Spinal cord (tissue), 10 donors: ENCODE data around the gene ODR4. TPM values are rescaled to one million over a fixed set of nuclear protein-coding genes. Genes with fewer than 3 reads are reported as not detected.
A peak's percentile ranks its signal among the peaks of the same experiment; 100 is the strongest.
"Not testable (repeated sequence)": the region's sequence is repeated elsewhere in the genome, so short reads cannot be mapped to it uniquely, and the experiment has no call there.

ENCODE experiments used
- DNase-seq, 6 donors: peaks; one replicate each; pipeline versions ENCODE4 v3.0.0 to v3.0.0-alpha.2; 2013 to 2015; ENCODE audit warnings: low spot score in 6 of 6, low read depth in 4 of 6
- H3K27ac ChIP-seq: one replicate; pipeline ENCODE4 v1.5.1; 2013; ENCODE audit warnings: low read depth, low read length, control low read depth
- H3K27me3 ChIP-seq: one replicate; pipeline ENCODE4 v1.6.1; 2013; ENCODE audit warnings: low read length; ENCODE audit not compliant: control insufficient read depth, insufficient read depth
- H3K36me3 ChIP-seq: one replicate; pipeline ENCODE4 v1.6.1; 2013; ENCODE audit warnings: low read length; ENCODE audit not compliant: control insufficient read depth, insufficient read depth
- H3K4me1 ChIP-seq: one replicate; pipeline ENCODE4 v1.6.1; 2013; ENCODE audit warnings: low read length; ENCODE audit not compliant: control insufficient read depth, insufficient read depth
- H3K4me3 ChIP-seq: one replicate; pipeline ENCODE4 v1.5.1; 2013; ENCODE audit warnings: low read depth, low read length, control low read depth
- H3K9me3 ChIP-seq: one replicate; pipeline ENCODE4 v1.6.1; 2013; ENCODE audit warnings: low read length; ENCODE audit not compliant: control insufficient read depth, insufficient read depth
- WGBS: methylation state at CpG from one replicate; pipeline ENCODE4 v1.1.5; 2013; ENCODE audit warnings: missing lambda C conversion rate; ENCODE audit not compliant: insufficient coverage; 5-methylcytosine and 5-hydroxymethylcytosine counted together
- polyA plus RNA-seq, 2 donors: library from polyadenylated mRNA; unstranded; fragments of 120-200 nt; gene quantifications; one replicate each; pipeline ENCODE4 v1.2.1, GENCODE V29; 2013; ENCODE audit not compliant: insufficient read length in 2 of 2
- total RNA-seq, 2 donors: library from RNA; depleted of rRNA in 1 of 2; stranded (reverse); fragments of 120-200 nt in 1 of 2; fragments of >200 nt in 1 of 2; gene quantifications; one replicate each; pipeline versions ENCODE4 v1.2.3 to v1.2.4, GENCODE V29; 2013 to 2014
- donor health status: healthy.

ODR4 gene
- total and polyA plus RNA-seq, 4 donors, result 20.1 to 55.3 (median 28.0) TPM

DNA sequence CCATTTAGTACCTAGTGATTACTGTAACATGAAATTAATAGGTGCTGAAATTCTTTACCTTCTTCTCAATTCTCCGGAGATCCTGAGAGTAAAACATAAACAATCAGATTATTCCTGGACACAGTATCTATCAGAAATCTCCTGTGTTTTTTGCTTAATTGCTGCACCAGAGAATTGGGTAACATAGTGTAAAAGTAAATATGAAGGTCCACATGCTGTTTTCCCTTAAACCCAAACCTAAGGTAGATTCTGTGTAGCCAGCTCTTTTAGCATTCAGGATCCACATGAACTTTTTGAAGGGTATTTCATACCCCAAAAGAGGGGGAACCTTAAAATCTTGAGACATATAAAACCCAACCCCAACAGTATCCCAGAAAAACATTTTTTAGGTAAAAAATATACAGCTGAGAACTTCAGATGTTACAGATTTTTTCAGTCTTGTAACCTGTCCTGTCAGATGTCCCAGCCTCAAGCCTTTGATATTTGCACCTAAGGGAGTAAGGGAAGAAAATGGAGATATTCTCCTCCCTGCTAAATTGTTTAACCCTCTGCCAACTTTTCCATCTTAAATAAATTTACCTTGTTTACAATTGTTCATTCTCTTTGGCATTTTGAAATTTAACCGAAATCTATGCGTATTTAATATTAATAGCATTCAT is 11.2 kb downstream of the ODR4 start:
- Histone ChIP-seq H3K4me3 (no peak overlapping the region), H3K27me3 (no peaks in the 10 kb centered on the region), H3K27ac (no peak overlapping the region), H3K36me3 (peaks cover 10% of the 10 kb centered on the region), H3K4me1 (no peaks in the 10 kb centered on the region), H3K9me3 (no peaks in the 10 kb centered on the region)
- no CpG with 5 or more reads among the region's 3 CpGs for WGBS
- DNase-seq, result no peak

DNA sequence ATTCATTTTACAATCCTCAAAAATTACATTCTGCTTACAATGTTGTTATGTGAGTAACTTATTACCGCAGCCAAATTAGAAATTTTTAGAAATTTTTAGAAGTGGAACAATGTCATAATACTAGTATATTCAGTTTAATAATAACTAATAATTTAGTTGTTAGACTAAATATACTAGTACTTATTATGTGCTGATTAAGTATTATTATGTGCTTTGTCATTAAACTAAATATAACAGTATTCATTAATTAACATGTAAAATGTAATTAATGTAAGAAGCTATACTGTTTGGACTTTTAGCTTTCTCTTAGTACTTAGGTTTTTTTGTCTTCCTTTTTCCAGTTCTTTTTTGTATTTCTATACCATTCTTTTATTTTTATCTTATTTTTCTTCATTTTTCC is 15.3 kb downstream of the ODR4 start:
- Histone ChIP-seq H3K27me3 (no peaks in the 10 kb centered on the region), H3K27ac (no peak overlapping the region), H3K4me1 (no peaks in the 10 kb centered on the region), H3K9me3 (no peaks in the 10 kb centered on the region), H3K4me3 (no peak overlapping the region), H3K36me3 (peaks cover 12% of the 10 kb centered on the region)
- no CpG with 5 or more reads among the region's 1 CpG for WGBS
- DNase-seq, result no peak

DNA sequence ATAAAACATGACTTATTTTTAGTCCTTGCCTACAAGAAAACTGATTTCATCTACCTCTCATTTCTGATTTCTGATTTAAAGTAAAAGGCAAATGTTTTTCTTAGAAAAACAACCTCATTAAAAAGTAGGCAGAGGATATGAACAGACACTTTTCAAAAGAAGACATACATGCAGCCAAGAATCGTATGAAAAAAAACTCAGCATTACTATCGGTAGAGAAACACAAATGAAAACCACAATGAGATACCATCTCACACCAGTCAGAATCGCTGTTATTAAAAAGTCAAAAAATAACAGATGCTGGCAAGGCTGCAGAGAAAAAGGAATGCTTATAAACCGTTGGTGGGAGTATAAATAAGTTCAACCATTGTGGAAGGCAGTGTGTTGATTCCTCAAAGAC is 16.2 kb downstream of the ODR4 start:
- WGBS, result 100% methylated on average over 3 of the region's 4 CpGs
- H3K27me3 ChIP-seq, result no peaks in the 10 kb centered on the region
- no peak overlapping the region for H3K27ac ChIP-seq
- DNase-seq, result no peak
- H3K4me1 ChIP-seq, result no peaks in the 10 kb centered on the region
- H3K36me3 ChIP-seq, result peaks cover 16% of the 10 kb centered on the region
- no peak overlapping the region for H3K4me3 ChIP-seq
- H3K9me3 ChIP-seq, result no peaks in the 10 kb centered on the region

DNA sequence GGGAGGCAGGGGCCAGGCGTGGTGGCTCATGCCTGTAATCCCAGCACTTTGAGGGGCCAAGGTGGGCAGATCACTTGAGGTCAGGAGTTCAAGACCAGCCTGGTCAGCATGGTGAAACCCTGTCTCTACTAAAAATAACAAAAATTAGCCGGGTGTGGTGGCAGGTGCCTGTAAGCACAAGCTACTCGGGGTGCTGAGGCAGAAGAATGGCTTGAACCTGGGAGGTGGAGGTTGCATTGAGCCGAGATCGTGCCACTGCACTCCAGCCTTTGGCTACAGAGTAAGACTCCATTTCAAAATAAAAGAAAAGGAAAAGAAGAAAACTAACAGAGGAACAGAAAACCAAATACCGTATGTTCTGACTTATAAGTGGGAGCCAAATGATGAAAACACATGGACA is 17.1 kb downstream of the ODR4 start:
- not testable (repeated sequence) for DNase-seq, H3K27me3 ChIP-seq, H3K4me3 ChIP-seq, H3K27ac ChIP-seq, H3K4me1 ChIP-seq, H3K9me3 ChIP-seq
- WGBS, result 100% methylated on average over 1 of the region's 6 CpGs
- peaks cover 16% of the 10 kb centered on the region for H3K36me3 ChIP-seq

DNA sequence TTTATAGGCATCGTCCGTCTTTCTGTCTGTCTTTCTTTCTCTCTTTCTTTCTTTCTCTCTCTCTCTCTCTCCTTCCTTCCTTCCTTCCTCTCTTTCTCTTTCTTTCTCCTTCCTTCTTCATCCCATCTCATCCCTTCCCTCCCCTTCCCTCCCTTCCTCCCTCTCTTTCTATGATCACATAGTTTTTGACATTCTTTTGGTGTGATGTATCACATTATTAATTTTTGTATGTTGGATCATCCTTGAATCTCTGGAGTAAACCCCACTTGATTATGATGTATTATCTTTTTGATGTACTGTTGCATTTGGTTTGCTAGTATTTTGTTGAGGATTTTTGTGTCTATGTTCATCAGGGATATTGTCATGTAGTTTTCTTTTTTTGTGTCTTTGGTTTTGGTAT is 25.8 kb downstream of the ODR4 start:
- H3K36me3 ChIP-seq, result peaks cover 14% of the 10 kb centered on the region
- not testable (repeated sequence) for H3K4me1 ChIP-seq, DNase-seq, H3K27ac ChIP-seq, H3K4me3 ChIP-seq, H3K9me3 ChIP-seq, H3K27me3 ChIP-seq
- 93% methylated on average over 2 of the region's 2 CpGs for WGBS

DNA sequence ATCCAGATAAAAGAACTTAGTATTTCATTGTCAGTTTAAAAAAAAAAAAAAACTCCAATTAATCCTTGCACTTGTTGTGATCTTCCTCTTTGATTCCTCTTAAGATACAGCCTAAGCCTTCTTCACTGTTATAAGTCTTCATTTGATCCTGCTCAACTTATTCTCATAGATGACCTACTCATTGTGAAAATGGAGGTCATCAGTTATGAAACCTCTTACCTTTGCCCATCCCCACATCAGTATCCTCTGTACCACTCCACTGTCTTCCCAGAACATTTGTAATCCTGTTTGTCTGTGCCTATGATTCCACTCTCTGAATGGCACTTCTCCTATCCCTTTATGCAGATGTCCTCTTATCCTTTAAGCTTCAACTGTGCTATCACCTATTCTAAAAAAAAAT is 28.0 kb downstream of the ODR4 start:
- H3K27me3 ChIP-seq, result no peaks in the 10 kb centered on the region
- H3K4me1 ChIP-seq, result no peaks in the 10 kb centered on the region
- H3K4me3 ChIP-seq, result no peak overlapping the region
- peaks cover 14% of the 10 kb centered on the region for H3K36me3 ChIP-seq
- no peak overlapping the region for H3K27ac ChIP-seq
- DNase-seq, result no peak
- no peaks in the 10 kb centered on the region for H3K9me3 ChIP-seq

DNA sequence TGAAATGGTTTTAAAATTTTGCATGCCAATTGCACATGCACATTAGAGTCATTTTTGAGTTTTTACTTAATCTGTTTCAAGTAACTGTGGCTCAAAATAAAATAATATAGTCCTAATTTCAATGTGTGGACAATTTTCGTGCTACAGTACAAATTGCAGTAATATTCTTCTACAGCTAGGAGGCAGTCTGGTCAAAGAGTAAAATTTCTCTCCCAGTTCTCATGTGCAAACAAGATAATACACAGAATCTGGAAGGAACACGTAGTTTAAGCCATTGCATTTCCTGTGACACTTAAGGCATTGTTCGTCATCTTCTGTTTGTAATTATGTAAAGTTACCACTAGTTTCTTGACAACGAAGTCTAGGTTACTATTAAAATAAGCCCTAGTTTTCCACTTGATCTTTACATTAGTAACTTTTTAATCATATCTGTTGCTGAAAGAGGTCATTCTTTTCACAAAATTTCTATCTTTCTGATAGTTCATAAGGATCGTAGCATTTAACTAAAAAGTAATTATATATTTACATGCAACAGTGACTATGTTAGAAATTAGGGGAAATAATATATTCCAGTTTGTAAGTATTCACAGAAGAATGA is 28.9 kb downstream of the ODR4 start:
- peak in 4 of 6 donors; percentile 5 to 69 (median 25) for DNase-seq
- WGBS, result no CpG with 5 or more reads among the region's 5 CpGs

DNA sequence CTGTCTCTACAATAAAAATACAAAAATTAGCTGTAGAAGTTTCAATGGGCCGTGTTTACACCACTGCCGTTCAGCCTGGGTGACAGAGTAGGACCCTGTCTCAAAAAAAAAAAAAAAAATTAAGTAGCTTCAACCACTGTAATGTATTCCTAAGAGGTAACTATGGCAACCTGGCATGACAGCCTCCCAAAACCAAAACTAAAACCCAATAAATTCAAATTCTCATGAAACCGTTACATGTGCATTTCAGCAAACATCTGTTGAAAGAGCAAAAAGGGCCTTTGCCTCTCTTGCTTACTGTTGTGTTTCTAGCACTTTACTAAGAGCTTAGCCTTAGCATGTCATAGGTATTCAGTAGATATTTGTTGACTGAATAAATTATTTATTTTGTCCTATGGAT is 33.5 kb downstream of the ODR4 start:
- Histone ChIP-seq H3K4me3 (no peak overlapping the region), H3K27me3 (no peaks in the 10 kb centered on the region), H3K4me1 (no peaks in the 10 kb centered on the region), H3K9me3 (no peaks in the 10 kb centered on the region), H3K36me3 (peaks cover 2% of the 10 kb centered on the region), H3K27ac (no peak overlapping the region)
- no peak for DNase-seq
- no CpG with 5 or more reads among the region's 3 CpGs for WGBS

More for the DNA sequence above, 28.9 kb downstream of the ODR4 start:
- Histone ChIP-seq H3K4me1 (no peaks in the 10 kb centered on the region), H3K4me3 (no peak overlapping the region), H3K36me3 (peaks cover 12% of the 10 kb centered on the region), H3K9me3 (no peaks in the 10 kb centered on the region), H3K27me3 (no peaks in the 10 kb centered on the region), H3K27ac (no peak overlapping the region)

DNA sequence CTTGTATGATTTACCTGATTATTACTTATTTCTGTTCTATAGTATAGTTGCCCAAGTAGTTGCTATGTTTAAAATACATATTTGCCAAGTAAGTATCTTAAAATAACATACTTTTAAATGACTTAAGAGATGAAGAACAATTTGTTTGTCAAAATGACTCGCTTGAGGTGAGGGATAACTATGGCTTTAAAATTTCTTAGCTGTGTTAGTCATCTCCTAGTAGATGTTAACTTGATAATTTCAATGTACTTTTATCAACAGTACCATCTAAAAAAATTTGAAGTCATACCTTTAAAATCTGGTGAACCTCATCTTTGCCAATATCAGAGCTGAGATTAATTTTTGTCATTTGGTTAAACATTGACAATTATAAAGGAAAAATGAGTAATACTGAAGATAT is 37.7 kb downstream of the ODR4 start:
- no CpG with 5 or more reads among the region's 1 CpG for WGBS
- DNase-seq, result no peak
- no peaks in the 10 kb centered on the region for H3K4me1 ChIP-seq
- peaks cover 2% of the 10 kb centered on the region for H3K36me3 ChIP-seq
- no peak overlapping the region for H3K4me3 ChIP-seq
- H3K27me3 ChIP-seq, result no peaks in the 10 kb centered on the region
- no peaks in the 10 kb centered on the region for H3K9me3 ChIP-seq
- H3K27ac ChIP-seq, result no peak overlapping the region

DNA sequence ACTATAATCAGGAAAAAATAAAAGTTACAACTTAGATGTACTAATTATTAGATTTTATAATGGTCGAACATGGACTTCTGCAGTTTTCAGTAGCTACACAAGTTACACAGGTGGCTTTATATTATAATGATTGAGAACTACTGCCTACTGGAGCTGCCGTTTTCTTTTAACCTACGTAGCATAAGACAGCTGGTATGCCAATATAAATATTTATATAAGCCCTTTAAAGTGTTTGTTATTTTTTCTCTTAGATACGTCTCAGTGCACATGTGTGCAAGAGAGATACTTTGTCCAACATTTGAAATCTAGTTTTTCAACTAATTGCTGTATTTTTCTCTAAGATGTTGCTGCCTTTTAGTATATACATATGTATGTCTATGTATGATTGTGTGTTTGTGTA is 42.9 kb downstream of the ODR4 start:
- H3K4me1 ChIP-seq, result no peaks in the 10 kb centered on the region
- no peak for DNase-seq
- H3K27ac ChIP-seq, result no peak overlapping the region
- H3K4me3 ChIP-seq, result no peak overlapping the region
- peaks cover 4% of the 10 kb centered on the region for H3K36me3 ChIP-seq
- no peaks in the 10 kb centered on the region for H3K9me3 ChIP-seq
- WGBS, result no CpG with 5 or more reads among the region's 4 CpGs
- no peaks in the 10 kb centered on the region for H3K27me3 ChIP-seq
